Stimulated activated CD8-positive, alpha-beta memory T cell treated with anti-CD3 and anti-CD28 coated beads, Interleukin-4, amount 100 ng/mL, for 4 hours (primary cell): ENCODE results near the gene STPG2.

Source experiments
- DNase-seq, 2 donors: peaks; one replicate each; pipeline ENCODE4 v3.0.0-alpha.2; 2020; ENCODE audit warnings: low read depth in 2 of 2, low spot score in 1 of 2

STPG2 gene

DNA sequence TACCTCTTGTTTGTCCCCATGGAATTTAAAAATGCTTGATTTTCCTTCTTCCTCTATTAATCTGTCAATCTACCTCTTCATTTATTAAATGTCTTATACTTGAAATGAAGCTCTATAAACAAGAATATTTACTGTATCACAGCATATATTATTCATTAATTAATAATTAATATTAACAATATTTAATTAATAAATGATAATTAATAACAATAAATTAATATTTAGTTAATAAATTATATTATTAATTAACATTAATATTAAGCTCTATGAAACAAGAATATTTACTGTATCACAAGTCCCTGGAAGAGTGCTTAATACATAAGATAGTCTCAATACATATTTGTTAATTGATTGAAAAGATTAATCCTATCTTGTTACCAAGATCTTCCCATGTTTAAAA is 306.6 kb downstream of the STPG2 start:
- DNase-seq: no peak

DNA sequence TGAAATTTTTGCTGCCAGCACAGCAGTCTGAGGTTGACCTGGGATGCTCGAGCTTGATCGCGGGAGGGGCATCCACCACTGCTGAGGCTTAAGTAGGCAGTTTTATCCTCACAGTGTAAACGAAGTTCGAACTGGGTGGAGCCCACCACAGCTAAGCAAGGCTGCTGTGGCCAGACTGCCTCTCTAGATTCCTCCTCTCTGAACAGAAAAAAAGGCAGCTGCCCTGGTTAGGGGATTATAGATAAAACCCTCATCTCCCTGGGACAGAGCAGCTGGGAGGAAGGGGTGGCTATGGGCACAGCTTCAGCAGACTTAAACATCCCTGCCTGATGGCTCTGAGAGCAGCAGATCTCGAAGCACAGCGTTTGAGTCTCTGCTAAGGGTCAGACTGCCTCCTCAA is 314.6 kb downstream of the STPG2 start:
- no peak for DNase-seq

GRCh38 chr4:97819294-97819693 is 324.0 kb downstream of the STPG2 start:
- no peak for DNase-seq

DNA sequence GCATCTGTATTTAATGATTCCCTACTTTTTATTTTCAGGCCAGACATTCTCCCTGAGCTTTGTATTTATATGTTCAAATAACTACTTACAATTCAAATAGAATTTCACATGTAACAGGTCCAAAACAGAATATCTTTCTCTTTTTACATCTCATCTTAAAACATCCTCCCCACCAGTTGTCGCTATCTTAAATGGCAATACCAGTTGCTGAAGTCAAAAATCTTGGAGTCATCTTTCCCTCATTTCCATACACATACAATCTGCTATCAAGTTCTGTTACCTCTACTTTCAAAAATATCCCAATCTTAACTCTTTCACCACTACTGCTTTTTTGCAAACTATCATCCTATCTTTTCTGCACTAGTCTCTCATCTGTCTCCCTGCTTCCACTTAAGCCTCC is 330.5 kb downstream of the STPG2 start:
- DNase-seq: no peak

GRCh38 chr4:97786306-97786920 is 356.9 kb downstream of the STPG2 start:
- DNase-seq: no peak

- DNase-seq: no peak
Measured at GRCh38 chr4:97778174-97778573, 365.1 kb downstream of the STPG2 start.

DNA sequence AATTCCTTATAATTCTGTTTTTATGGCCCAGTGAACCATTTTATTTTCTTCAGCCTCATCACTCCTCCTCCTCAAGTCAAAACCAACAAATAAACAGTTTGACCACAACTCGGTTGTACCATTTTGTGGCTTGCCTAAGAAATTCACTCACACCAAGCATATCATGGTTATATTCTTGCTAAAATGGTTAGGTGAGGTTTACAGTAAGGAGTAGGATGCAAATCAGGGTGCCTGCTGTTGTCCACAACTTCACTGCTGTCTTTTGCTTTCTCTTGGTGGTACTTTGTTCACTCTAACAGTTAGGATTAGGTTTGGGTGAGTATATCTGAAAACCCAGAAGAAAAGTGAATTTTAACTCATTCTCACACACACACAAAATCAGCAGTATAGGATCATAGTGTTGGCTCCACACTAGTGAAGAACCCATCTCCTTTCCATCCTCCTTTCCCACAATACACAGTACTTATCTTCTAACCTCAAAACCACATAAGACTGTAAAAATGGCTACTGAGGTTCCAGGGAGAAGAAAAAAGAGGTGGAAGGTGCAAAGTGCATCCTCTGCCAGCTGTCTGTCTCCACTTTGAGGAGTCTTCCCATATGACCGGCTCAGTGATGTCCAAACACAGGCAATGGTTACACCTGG is 368.8 kb downstream of the STPG2 start:
- DNase-seq: no peak

DNA sequence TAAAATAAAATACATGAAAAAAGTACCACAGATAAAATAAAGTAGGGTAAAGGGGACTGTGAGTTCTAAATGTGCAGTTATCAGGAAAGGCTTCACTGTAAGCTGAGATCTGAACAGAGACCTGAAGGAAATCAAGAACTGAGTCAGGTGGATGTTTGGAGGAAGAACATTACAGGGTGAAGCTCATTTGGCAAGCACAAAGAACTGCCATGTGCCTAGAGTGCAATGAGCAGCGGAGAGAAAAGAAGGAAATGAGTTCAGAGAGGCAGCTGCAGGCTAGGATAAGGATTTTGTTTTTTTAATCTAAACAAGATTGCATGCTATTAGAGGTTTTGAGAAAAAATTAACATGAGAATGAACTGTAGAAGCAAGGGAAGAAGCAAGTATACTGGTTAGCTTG is 373.1 kb downstream of the STPG2 start:
- DNase-seq: no peak

DNA sequence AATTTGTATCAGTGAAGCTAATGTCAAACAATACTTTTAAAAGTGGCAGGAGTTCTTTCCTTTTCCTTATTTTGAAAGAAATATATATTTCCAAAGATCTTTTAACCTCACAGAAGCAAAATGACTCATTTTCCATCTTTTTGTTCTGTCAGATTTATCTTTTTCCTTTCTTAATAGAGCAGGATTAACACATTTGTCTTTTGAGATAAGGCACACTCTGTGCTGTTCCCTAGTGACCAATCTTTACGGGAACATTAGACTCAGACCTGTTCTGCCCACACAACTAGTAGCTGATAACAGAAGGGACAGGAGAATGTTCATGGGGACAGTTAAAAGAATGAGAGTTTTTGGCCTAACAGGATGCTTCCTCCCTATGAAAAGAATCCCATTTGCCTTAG is 381.2 kb downstream of the STPG2 start:
- no peak for DNase-seq

DNA sequence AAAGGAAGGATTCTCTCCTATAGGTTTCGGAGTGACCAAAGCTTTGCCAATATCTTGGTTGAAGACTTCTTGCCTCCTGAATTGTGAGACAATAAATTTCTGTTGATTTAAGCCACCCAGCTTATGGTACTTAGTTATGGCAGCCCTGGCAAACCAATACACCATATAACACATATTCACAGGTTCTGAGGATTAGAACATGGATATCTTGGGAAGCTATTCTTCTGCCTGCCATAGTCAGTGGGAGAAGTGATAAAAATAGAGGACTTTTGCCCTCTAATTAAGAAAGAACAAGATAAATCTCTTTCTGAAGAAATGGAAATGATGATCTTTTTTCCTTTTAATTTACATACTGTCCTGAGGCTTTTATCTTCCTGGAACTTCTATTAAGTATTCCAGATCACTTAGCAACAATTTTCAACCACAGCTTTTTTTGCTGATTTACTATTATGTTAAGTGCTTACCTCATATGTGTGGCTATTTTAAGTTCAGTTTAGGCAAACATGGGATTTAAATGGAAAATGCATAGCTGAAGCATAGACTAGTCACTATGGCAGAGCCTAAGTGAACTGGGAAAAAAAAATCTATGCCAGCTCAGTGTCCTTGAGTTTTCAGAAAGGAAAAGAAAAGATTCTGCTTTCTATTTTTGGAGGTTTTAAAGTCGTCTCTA is 381.7 kb downstream of the STPG2 start:
- DNase-seq: no peak

DNA sequence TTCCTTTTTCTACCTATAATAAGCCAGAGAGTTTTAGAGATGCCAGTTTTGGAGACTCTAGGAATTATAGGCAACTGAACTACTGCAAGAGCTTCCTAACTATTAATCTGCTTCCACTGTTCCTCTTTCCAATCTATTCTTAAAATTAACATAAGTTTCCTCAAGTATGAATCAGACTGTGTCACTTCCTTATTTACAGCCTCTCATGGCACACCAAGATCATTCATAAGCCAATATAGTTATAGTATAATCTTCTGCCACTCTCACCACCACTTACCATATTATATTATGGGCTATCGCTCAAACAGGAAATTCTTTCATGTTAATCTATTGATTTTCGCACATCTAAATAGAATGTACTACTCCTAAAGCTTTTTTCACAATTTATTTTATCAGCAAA is 383.5 kb downstream of the STPG2 start:
- no peak for DNase-seq

DNA sequence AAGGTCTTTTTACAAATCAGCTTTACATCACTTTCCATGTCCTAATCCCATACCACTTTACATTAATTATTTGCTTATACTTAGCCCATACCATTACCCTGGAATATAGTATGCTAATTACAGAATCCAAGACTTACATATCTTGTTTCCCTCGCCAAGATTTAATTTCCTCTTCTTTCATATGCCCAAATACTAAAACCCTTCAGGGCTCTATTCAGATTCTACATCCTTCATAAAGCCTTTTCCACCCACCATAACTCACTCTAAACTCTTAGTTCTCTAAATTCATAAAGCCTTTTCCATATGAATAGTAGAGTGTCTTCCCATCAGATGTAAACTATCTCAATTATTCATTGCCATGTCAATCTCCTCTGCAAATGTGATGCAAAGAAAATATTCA is 390.7 kb downstream of the STPG2 start:
- no peak for DNase-seq

GRCh38 chr4:97747945-97748344 is 395.3 kb downstream of the STPG2 start:
- DNase-seq: no peak

DNA sequence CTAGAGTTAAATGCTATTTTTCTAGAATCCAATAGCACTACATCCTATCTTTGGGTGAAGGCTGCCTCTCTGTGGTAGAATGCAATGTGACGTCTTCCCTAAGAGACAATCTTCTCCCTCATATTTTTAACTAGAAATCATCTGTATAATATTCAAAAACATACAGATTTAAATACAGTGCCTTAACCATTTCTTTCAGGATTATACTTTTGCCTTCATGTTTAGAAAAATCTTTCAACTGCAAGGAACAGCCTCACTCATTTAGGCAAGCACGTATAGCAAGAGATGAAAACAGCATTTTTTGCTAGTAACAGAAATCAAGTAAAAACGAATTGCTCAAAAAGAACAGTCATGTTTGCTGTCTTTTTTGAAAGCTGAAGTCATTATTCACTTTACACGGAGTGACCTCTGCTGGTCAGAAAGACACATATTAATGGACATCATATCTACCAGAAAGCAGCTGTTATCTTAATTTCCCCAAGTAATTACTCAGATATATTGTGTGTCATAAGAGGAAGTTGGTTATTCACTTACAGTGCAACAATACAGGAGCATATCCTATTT is 422.3 kb downstream of the STPG2 start:
- no peak for DNase-seq

DNA sequence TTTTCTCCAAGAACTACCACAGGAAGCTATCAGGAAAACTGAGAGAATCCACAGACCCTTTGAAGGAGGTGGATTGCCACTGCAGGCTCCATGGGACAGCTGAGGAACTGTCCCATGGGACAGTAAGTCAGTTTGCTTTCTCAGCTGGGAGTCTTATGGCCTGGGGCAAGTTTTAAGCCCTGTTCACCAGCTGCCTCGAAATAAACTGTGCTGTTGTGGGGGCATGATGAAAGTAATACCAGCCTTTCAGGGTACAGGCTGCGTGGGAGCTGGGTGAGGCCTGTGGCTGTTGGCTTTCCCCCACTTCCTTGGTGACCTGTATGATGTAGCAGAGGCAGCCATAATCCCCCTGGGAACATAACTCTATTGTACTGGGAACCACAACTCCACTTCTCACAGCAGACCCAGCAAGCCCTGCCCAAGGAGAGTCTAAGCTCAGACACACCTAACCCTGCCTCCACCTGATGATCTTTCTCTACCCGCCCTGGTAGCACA is 452.1 kb downstream of the STPG2 start:
- no peak for DNase-seq

GRCh38 chr4:97670703-97671269 is 472.5 kb downstream of the STPG2 start:
- no peak for DNase-seq

- DNase-seq: no peak
Measured at GRCh38 chr4:97665553-97665952, 477.7 kb downstream of the STPG2 start.

DNA sequence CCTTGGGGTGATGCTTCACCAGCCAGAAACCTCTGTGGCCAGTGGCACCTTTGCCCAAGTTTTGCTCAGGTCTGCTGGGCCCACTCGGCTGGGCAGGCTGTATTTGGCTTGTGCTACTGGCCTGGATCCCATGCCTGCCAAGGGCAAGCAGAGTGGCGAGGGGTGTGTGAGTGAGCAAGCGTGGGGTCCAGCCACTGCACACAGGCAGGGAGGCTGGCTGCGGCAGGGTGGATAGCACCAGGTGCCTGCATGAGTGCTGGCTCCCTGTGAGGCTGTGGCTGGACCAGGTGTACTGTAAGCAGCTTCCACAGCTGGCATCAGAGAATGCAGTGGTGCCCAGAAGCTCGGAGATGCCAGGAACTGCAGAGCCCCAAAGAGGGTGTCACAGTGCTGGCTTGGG is 478.5 kb downstream of the STPG2 start:
- no peak for DNase-seq

- DNase-seq: no peak
Measured at GRCh38 chr4:97662133-97662532, 481.1 kb downstream of the STPG2 start.

- DNase-seq: no peak
Measured at GRCh38 chr4:97656044-97656720, 487.1 kb downstream of the STPG2 start.

DNA sequence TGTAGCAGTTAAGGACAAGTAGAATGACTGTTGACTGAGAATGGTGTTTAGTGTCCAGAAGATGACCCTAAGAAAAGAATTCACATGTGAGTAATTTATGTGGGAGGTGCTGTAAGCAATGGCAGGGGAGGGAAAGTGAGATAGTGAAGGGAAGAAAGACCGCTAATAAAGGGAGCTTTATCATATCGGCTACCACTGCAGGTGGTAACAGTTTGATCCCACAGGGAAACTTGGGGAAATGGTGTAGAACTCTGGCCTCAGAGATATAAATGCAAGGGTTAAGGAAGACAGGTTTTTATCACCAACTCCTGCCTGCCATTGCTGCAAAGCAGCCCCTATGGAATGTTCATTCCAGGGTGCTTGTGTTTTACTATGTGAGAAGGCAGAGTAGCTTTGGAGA is 489.6 kb downstream of the STPG2 start:
- no peak for DNase-seq
